HepG2 (cell line): ENCODE results near the gene OR8J1. TPM values are rescaled to one million over a fixed set of nuclear protein-coding genes. Genes with fewer than 3 reads are reported as not detected.

Experiments used
- ATAC-seq: fragments of 200-7000 bp; cut with Tn5 transposase; 3 replicates; pipeline ENCODE4 v1.9.1; 2020; ENCODE audit warnings: mild to moderate bottlenecking, moderate library complexity
- BruUV-seq: library from RNA; stranded (reverse); fragments of 400-500 nt; replicated peaks from 2 replicates; lab custom pipeline; 2021; lab: Mats Ljungman, UMichigan
- CTCF ChIA-PET: fragments of 300-600 bp; formaldehyde crosslinking; extraction: SDS; loops from one replicate; lab custom pipeline; 2021; ENCODE audit warnings: low total read pairs, inconsistent platforms, low intra/inter-chr PET ratio; lab: Yijun Ruan, JAX
- POLR2A ChIA-PET: fragments of 350-600 bp; sonication (Branson Sonifier 250); formaldehyde crosslinking; loops from one replicate; lab custom pipeline; 2020; ENCODE audit warnings: antibody characterized with exemption, inconsistent platforms; lab: Yijun Ruan, JAX
- DNase-seq: peaks from one replicate; pipeline ENCODE4 v3.0.0-alpha.2; 2015; ENCODE audit warnings: low spot score
- FAIRE-seq: peaks from 3 replicates; lab custom pipeline; 2011; peaks lifted over from hg19 to GRCh38; lab: Jason Lieb, UNC
- H2AFZ ChIP-seq: one replicate; pipeline ENCODE4 v1.6.1; 2011; ENCODE audit warnings: low read length, inconsistent platforms
- H3K27ac ChIP-seq: fragments of 300-600 bp; 3 replicates; pipeline ENCODE4 v1.8.0; 2011; ENCODE audit warnings: mixed run types, mild to moderate bottlenecking, mixed read lengths, low read length, inconsistent platforms; ENCODE audit not compliant: insufficient read depth; ENCODE audit errors: extremely low read length
- H3K27me3 ChIP-seq, 2 experiments: fragments of 200-600 bp in 1 of 2; 2 replicates in 1 of 2; 3 replicates in 1 of 2; pipeline versions ENCODE4 v1.6.0 to v1.8.0; 2011; ENCODE audit warnings: low read length in 2 of 2, mild to moderate bottlenecking in 2 of 2, moderate library complexity in 2 of 2, inconsistent platforms in 1 of 2; ENCODE audit not compliant: insufficient read depth in 2 of 2, control insufficient read depth in 1 of 2
- H3K36me3 ChIP-seq, 2 experiments: fragments of 200-600 bp in 1 of 2; replicated peaks in 1 of 2; 2 replicates in 1 of 2; 3 replicates in 1 of 2; pipeline versions ENCODE4 v1.5.1 to v1.8.0; 2011; ENCODE audit warnings: low read length in 2 of 2, inconsistent platforms in 1 of 2; ENCODE audit not compliant: insufficient read depth in 2 of 2, control insufficient read depth in 1 of 2
- H3K4me1 ChIP-seq: 2 replicates; pipeline ENCODE4 v1.5.1; 2012; ENCODE audit warnings: low read length, inconsistent platforms; ENCODE audit not compliant: insufficient read depth
- H3K4me2 ChIP-seq: 2 replicates; pipeline ENCODE4 v1.6.0; 2011; ENCODE audit warnings: low read depth, low read length, inconsistent platforms
- H3K4me3 ChIP-seq, 3 experiments: fragments of 200-600 bp in 1 of 3; sonication (generic), shearing (Covaris generic) in 1 of 3; replicated peaks in 1 of 3; 2 replicates each; pipeline ENCODE4 v1.5.1; 2011 to 2016; ENCODE audit warnings: low read length in 3 of 3, inconsistent platforms in 2 of 3, low read depth in 2 of 3, mild to moderate bottlenecking in 2 of 3, control low read depth in 1 of 3, mixed read lengths in 1 of 3; ENCODE audit not compliant: insufficient read depth in 1 of 3
- H3K79me2 ChIP-seq: one replicate; pipeline ENCODE4 v1.6.1; 2011; ENCODE audit warnings: low read length, inconsistent platforms; ENCODE audit not compliant: insufficient read depth
- H3K9ac ChIP-seq: 2 replicates; pipeline ENCODE4 v1.6.0; 2011; ENCODE audit warnings: mild to moderate bottlenecking, low read depth, low read length, inconsistent platforms; ENCODE audit not compliant: insufficient read depth
- H3K9me3 ChIP-seq: 2 replicates; pipeline ENCODE4 v1.5.1; 2012; ENCODE audit warnings: mild to moderate bottlenecking, low read length
- H4K20me1 ChIP-seq: 2 replicates; pipeline ENCODE4 v1.6.0; 2011; ENCODE audit warnings: inconsistent platforms, mild to moderate bottlenecking, low read length, moderate library complexity; ENCODE audit not compliant: insufficient read depth
- CEBPB ChIP-seq: IDR thresholded peaks from 2 replicates; pipeline ENCODE4 v1.6.1; 2011; ENCODE audit warnings: low read depth, low read length, improper control_type of control experiment, borderline replicate concordance
- CEBPZ ChIP-seq: IDR thresholded peaks from 2 replicates; pipeline ENCODE4 v1.6.1; 2012; ENCODE audit warnings: low read length, improper control_type of control experiment
- FOXP4 ChIP-seq: sonication (generic); formaldehyde crosslinking; IDR thresholded peaks from 2 replicates; pipeline ENCODE4 v1.4.0; 2020; ENCODE audit warnings: missing genetic modification reagents
- RELA ChIP-seq: sonication (generic); formaldehyde crosslinking; IDR thresholded peaks from 2 replicates; pipeline ENCODE4 v1.4.0; 2020; ENCODE audit warnings: missing genetic modification reagents
- ZNF468 ChIP-seq: sonication (generic); formaldehyde crosslinking; IDR thresholded peaks from 2 replicates; pipeline ENCODE4 v1.8.0; 2022; ENCODE audit warnings: mild to moderate bottlenecking, moderate library complexity, missing genetic modification reagents
- ZNF513 ChIP-seq: sonication (generic); formaldehyde crosslinking; conservative IDR thresholded peaks from 2 replicates; pipeline ENCODE4 v1.5.0; 2020; ENCODE audit warnings: missing genetic modification reagents
- ZNF615 ChIP-seq: sonication (generic); formaldehyde crosslinking; IDR thresholded peaks from 2 replicates; pipeline ENCODE4 v1.5.0; 2020; ENCODE audit warnings: mild to moderate bottlenecking, missing genetic modification reagents, borderline replicate concordance
- WGBS: methylation state at CpG from one replicate; pipeline ENCODE4 v1.1.6; 2017; ENCODE audit warnings: low lambda C conversion rate; 5-methylcytosine and 5-hydroxymethylcytosine counted together
- in situ Hi-C: cut with HindIII; loops from 2 replicates; pipeline ENCODE4 v1.10.0; 2017; ENCODE audit warnings: low pct_unique_long_range_greater_than_20kb; ENCODE audit not compliant: extremely low pct_ligation_motif_present
- intact Hi-C: fragments of 100-400 bp; cut with micrococcal nuclease; formaldehyde crosslinking; loops from one replicate; pipeline ENCODE4 v1.10.0; 2022; ENCODE audit not compliant: unreplicated experiment
- polyA plus RNA-seq, 8 experiments: library from polyadenylated mRNA; depleted of rRNA in 3 of 8; stranded (reverse) in 7 of 8; unstranded in 1 of 8; fragments of >200 nt; fragmentation: Illumina TruSeq in 4 of 8; extraction: Trizol in 4 of 8; gene quantifications; 2 replicates each; pipeline versions ENCODE4 v1.2.1 to v1.2.3, GENCODE V29; 2011 to 2016; ENCODE audit warnings: low read depth in 4 of 8, missing spikeins in 1 of 8, mixed read lengths in 1 of 8; ENCODE audit not compliant: insufficient read depth in 1 of 8
- total RNA-seq, 5 experiments: library from RNA; depleted of rRNA; stranded (reverse); fragments of >200 nt; fragmentation: Illumina TruSeq; extraction: Trizol; gene quantifications; 2 replicates each; pipeline ENCODE4 v1.2.3, GENCODE V29; 2016; ENCODE audit warnings: low read depth in 1 of 5

OR8J1 gene
- total and polyA plus RNA-seq, 2 of the 13 experiments (the other 11 are each of a cell fraction or from before 2014, with no cell fraction given) = not detected

- ATAC-seq (no peak), FAIRE-seq (no peak), DNase-seq (no peak)
- ChIA-PET POLR2A (no interaction called here), CTCF (no interaction called here)
- intact Hi-C loops (no loop called here), in situ Hi-C loops (no loop called here)
- Histone ChIP-seq H3K4me2 (no peak overlapping the region), H3K9me3 (peaks cover 47% of the 10 kb centered on the region), H4K20me1 (no peaks in the 10 kb centered on the region), H3K27me3 (no peaks in the 10 kb centered on the region), H3K9ac (no peak overlapping the region), H3K79me2 (no peaks in the 10 kb centered on the region), H3K4me1 (no peaks in the 10 kb centered on the region), H2AFZ (no peak overlapping the region), H3K36me3 (no peaks in the 10 kb centered on the region), H3K27ac (no peak overlapping the region), H3K4me3 (no peak overlapping the region)
- TF ChIP-seq RELA = no peak
- TF ChIP-seq CEBPB = 0 out of 2 replicates have a peak, but pooled peaks have one; percentile 18
- WGBS = 3% methylated on average over 2 of the region's 2 CpGs
- BruUV-seq = no TSS peak
Measured at GRCh38 chr11:56404393-56404792, 50.3 kb downstream of the OR8J1 start.

GRCh38 chr11:56410801-56411200 lies 56.7 kb downstream of the OR8J1 start:
- FAIRE-seq = no peak
- ChIA-PET CTCF (no interaction called here), POLR2A (no interaction called here)
- BruUV-seq = no TSS peak
- no peak overlapping the region for H3K27ac ChIP-seq
- TF ChIP-seq FOXP4 (no peak), ZNF615 (CRISPR knock-in tag) (no peak), CEBPZ (no peak), ZNF513 (no peak), ZNF468 (CRISPR knock-in tag) (no peak)
- no peaks in the 10 kb centered on the region for H3K36me3 ChIP-seq
- no peak for ATAC-seq
- no peak overlapping the region for H3K4me3 ChIP-seq
- in situ Hi-C loops (no loop called here), intact Hi-C loops (no loop called here)
- H3K4me1 ChIP-seq = no peaks in the 10 kb centered on the region
- H3K9ac ChIP-seq = no peak overlapping the region
- H3K9me3 ChIP-seq = peaks cover 63% of the 10 kb centered on the region
- H3K27me3 ChIP-seq = no peaks in the 10 kb centered on the region
- no peak for DNase-seq
- no peaks in the 10 kb centered on the region for H4K20me1 ChIP-seq
- H3K79me2 ChIP-seq = no peaks in the 10 kb centered on the region
- H3K4me2 ChIP-seq = no peak overlapping the region
- no peak overlapping the region for H2AFZ ChIP-seq
